GM12874 (cell line): ENCODE data around the gene CORO7.

Experiments used
- CTCF ChIP-seq: IDR thresholded peaks from 2 replicates; pipeline ENCODE4 v1.5.1; 2011; ENCODE audit warnings: low read depth, mild to moderate bottlenecking, control low read depth, low read length, moderate library complexity; ENCODE audit not compliant: insufficient read depth

Gene CORO7

GRCh38 chr16:4425378-4426020 is 9.1 kb upstream of the CORO7 start, which contains the start of gene DNAJA3:
Gene DNAJA3 (plus strand): TSS chr16:4425868. CDS start chr16:4425882, 14 bp downstream.
- TF ChIP-seq CTCF, result no peak

- TF ChIP-seq CTCF, result no peak
Measured at GRCh38 chr16:4420505-4421105, 4.2 kb upstream of the CORO7 start.

DNA sequence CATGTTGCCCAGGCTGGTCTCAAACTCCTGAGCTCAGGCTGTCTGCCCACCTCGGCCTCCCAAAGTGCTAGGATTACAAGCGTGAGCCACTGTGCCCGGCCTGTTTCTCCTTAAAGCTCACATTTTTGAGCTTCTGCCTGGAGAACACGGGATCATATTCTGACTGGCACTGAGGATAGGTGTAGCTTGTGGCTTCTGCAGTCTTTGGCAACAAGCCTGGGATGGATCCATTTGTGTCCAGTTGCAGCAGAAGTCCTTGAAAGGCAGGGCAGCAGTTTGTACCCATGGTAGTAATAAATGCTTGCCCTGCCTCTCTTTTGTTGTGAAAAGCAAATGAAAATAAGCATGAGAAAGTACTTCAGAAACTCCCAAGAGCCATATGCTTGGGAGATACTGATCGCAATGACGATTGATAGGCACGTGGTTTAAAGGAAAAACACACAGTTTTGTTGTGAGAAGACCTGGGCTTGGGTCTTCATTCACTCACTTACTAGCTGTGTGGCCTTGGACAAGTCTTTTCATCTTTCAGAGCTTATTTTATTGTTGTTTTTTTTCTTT is 3.1 kb upstream of the CORO7 start:
- TF ChIP-seq CTCF, result no peak

DNA sequence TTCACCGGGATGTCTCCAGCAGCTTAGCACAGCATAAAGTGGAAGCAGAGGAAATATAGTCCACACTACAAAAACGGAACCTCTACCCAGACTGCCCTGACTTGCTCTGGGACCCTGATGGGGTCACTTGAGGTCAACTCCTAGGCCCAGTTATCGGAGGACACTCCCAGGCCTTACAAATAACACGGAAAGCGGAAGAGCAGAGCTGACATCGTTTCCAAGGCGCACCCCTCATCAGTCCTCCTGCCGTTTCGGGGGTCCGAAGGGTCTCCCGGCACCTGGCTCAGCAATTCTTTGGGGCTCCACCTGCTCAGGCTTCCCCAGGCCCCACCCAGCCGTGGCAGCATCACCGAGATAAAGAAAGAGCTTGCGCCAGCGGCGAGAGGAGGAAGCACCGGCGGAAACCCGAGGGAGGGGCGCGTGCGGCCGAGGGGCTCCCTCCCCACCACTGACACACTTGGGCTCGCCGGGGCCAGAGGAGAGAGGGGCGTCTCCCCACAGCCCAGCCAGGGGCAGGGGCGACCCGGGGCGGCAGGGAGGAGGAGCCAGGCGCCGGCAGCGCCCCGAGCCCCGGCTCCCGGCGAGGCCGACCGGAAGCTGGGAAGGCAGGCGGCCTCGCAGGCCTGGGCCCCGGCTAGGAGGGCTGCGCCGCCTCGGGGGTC is 727 bp downstream of the CORO7 start:
- TF ChIP-seq CTCF, result 0 out of 2 replicates have a peak, but pooled peaks have one; percentile 8

GRCh38 chr16:4414187-4414917 is 2.0 kb downstream of the CORO7 start:
- TF ChIP-seq CTCF, result no peak

DNA sequence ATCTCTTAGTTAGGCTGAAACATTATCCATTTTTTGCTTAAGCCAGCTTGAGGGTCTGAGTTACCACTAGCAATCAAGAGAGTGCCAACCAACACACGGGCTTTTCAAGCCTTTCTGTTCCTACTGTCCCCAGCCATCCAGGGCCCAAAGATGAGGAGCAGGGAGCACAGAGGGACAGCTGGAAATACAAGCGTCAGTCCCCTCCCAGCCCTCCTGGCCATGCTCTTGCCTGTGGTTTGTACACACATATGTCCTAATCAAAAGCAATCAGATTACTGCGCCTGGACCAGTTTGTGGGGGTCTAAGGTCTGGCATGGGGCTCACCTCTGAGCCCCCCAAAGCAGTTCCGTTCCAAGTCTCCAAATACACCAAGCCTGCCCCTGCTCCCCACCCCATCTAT is 3.5 kb downstream of the CORO7 start:
- TF ChIP-seq CTCF, result no peak

GRCh38 chr16:4412159-4412558 is 4.2 kb downstream of the CORO7 start:
- no peak for TF ChIP-seq CTCF
